HCT116 (cell line): Measurements from ENCODE around the gene DGCR8. TPM values are rescaled to one million over a fixed set of nuclear protein-coding genes. Genes with fewer than 3 reads are reported as not detected.

Experiments used
- ATAC-seq: fragments of 200-7000 bp; cut with Tn5 transposase; 2 replicates; pipeline ENCODE4 v1.9.1; 2020; ENCODE audit warnings: mild to moderate bottlenecking, moderate library complexity
- BruUV-seq: library from RNA; stranded (reverse); fragments of 400-500 nt; replicated peaks from 2 replicates; lab custom pipeline; 2021; lab: Mats Ljungman, UMichigan
- CTCF ChIA-PET: fragments of 300-600 bp; sonication (Branson Sonifier 250); formaldehyde crosslinking; loops from one replicate; lab custom pipeline; 2021; ENCODE audit warnings: antibody characterized with exemption; lab: Charles Lee
- POLR2A ChIA-PET: fragments of 300-600, 350-600 bp; sonication (Branson Sonifier 250); formaldehyde crosslinking; loops from one replicate; lab custom pipeline; 2021; ENCODE audit warnings: antibody characterized with exemption; lab: Charles Lee
- RAD21 ChIA-PET, 2 experiments: fragments of 300-600 bp; sonication (Branson Sonifier 250); formaldehyde crosslinking; loops; one replicate each; lab custom pipeline; 2023; ENCODE audit warnings: low total read pairs in 2 of 2; ENCODE audit not compliant: uncharacterized antibody in 2 of 2, unreplicated experiment in 2 of 2, low non-redundant PET in 1 of 2; lab: Charles Lee
- DNase-seq: peaks from one replicate; pipeline ENCODE4 v3.0.0-alpha.2; 2010; ENCODE audit warnings: low read depth, low spot score
- H2AFZ ChIP-seq: fragments of 200-600 bp; shearing (Covaris generic), sonication (generic); 2 replicates; pipeline ENCODE4 v1.6.1; 2017; ENCODE audit warnings: low read depth, mixed run types, mixed read lengths, antibody characterized with exemption, low read length; ENCODE audit not compliant: poor library complexity, severe bottlenecking
- H3K27ac ChIP-seq: 2 replicates; pipeline ENCODE4 v1.5.1; 2012; ENCODE audit warnings: low read depth, low read length
- H3K27me3 ChIP-seq: fragments of 200-600 bp; sonication (generic); 2 replicates; pipeline ENCODE4 v1.6.1; 2016; ENCODE audit warnings: mixed run types, low read length, mixed read lengths; ENCODE audit not compliant: insufficient read depth
- H3K36me3 ChIP-seq, 2 experiments: fragments of 200-500 bp in 1 of 2; fragments of 200-600 bp in 1 of 2; sonication (Bioruptor generic) in 1 of 2; sonication (generic) in 1 of 2; 2 replicates each; pipeline versions ENCODE4 v1.5.1 to v1.6.1; 2014 to 2016; ENCODE audit warnings: low read length in 2 of 2, inconsistent platforms in 1 of 2, mixed read lengths in 1 of 2, mixed run types in 1 of 2; ENCODE audit not compliant: insufficient read depth in 2 of 2, control insufficient read depth in 1 of 2
- H3K4me1 ChIP-seq, 2 experiments: fragments of 200-600 bp in 1 of 2; sonication (generic) in 1 of 2; 2 replicates each; pipeline versions ENCODE4 v1.5.1 to v1.6.1; 2012 to 2017; ENCODE audit warnings: low read length in 2 of 2, inconsistent platforms in 1 of 2, mild to moderate bottlenecking in 1 of 2, mixed read lengths in 1 of 2, mixed run types in 1 of 2, moderate library complexity in 1 of 2; ENCODE audit not compliant: insufficient read depth in 2 of 2, control insufficient read depth in 1 of 2
- H3K4me2 ChIP-seq: fragments of 200-600 bp; sonication (generic); 2 replicates; pipeline ENCODE4 v1.6.1; 2017; ENCODE audit warnings: mixed run types, low read length, mixed read lengths
- H3K4me3 ChIP-seq, 2 experiments: fragments of 200-600 bp in 1 of 2; sonication (generic) in 1 of 2; replicated peaks in 1 of 2; 2 replicates each; pipeline ENCODE4 v1.5.1; 2011 to 2016; ENCODE audit warnings: low read length in 2 of 2, control low read depth in 1 of 2, low read depth in 1 of 2, mild to moderate bottlenecking in 1 of 2, mixed read lengths in 1 of 2, mixed run types in 1 of 2
- H3K79me2 ChIP-seq: fragments of 200-600 bp; sonication (generic); 2 replicates; pipeline ENCODE4 v1.6.1; 2017; ENCODE audit warnings: mild to moderate bottlenecking, mixed run types, low read length, moderate library complexity, mixed read lengths; ENCODE audit not compliant: insufficient read depth
- H3K9ac ChIP-seq: fragments of 200-600 bp; sonication (generic); 2 replicates; pipeline ENCODE4 v1.6.1; 2016; ENCODE audit warnings: low read length, mixed read lengths
- H3K9me2 ChIP-seq: fragments of 200-600 bp; sonication (generic), shearing (Covaris generic); 2 replicates; pipeline ENCODE4 v1.6.1; 2017; ENCODE audit warnings: mixed run types, mild to moderate bottlenecking, moderate library complexity; ENCODE audit not compliant: insufficient read depth
- H3K9me3 ChIP-seq, 2 experiments: fragments of 200-500 bp in 1 of 2; fragments of 200-600 bp in 1 of 2; sonication (Bioruptor generic) in 1 of 2; sonication (generic) in 1 of 2; 2 replicates each; pipeline ENCODE4 v1.6.1; 2014 to 2017; ENCODE audit warnings: low read length in 2 of 2, mixed read lengths in 2 of 2, inconsistent platforms in 1 of 2, low read depth in 1 of 2, mild to moderate bottlenecking in 1 of 2, mixed run types in 1 of 2, moderate library complexity in 1 of 2; ENCODE audit not compliant: control insufficient read depth in 1 of 2, insufficient read depth in 1 of 2
- H4K20me1 ChIP-seq: fragments of 200-600 bp; sonication (generic), shearing (Covaris generic); 2 replicates; pipeline ENCODE4 v1.6.1; 2017; ENCODE audit warnings: mixed run types, mild to moderate bottlenecking, moderate library complexity; ENCODE audit not compliant: insufficient read depth
- CEBPB ChIP-seq: IDR thresholded peaks from 2 replicates; pipeline ENCODE4 v1.6.1; 2012; ENCODE audit warnings: low read depth
- CTCF ChIP-seq, 3 experiments: fragments of 200-600 bp in 1 of 3; sonication (generic) in 1 of 3; IDR thresholded peaks in 2 of 3; conservative IDR thresholded peaks in 1 of 3; 2 replicates each; pipeline ENCODE4 v1.5.1; 2012 to 2017; ENCODE audit warnings: low read depth in 2 of 3, low read length in 2 of 3, antibody characterized with exemption in 1 of 3, borderline replicate concordance in 1 of 3, control low read depth in 1 of 3, mild to moderate bottlenecking in 1 of 3, mixed read lengths in 1 of 3, mixed run types in 1 of 3, moderate library complexity in 1 of 3; ENCODE audit not compliant: insufficient read depth in 1 of 3
- EGR1 ChIP-seq: IDR thresholded peaks from 2 replicates; pipeline ENCODE4 v1.6.1; 2012; ENCODE audit warnings: low read depth
- EZH2 ChIP-seq: fragments of 200-600 bp; sonication (generic); IDR thresholded peaks from 2 replicates; pipeline ENCODE4 v1.6.1; 2017; ENCODE audit warnings: antibody characterized with exemption, mixed run types
- EZH2phosphoT487 ChIP-seq: fragments of 200-600 bp; IDR thresholded peaks from 2 replicates; pipeline ENCODE4 v1.6.1; 2018; ENCODE audit warnings: antibody characterized with exemption, borderline replicate concordance
- JUND ChIP-seq: IDR thresholded peaks from 2 replicates; pipeline ENCODE4 v1.6.1; 2012
- MAX ChIP-seq: IDR thresholded peaks from 2 replicates; pipeline ENCODE4 v1.6.1; 2012
- POLR2A ChIP-seq: IDR thresholded peaks from 2 replicates; pipeline ENCODE4 v1.7.0; 2011; ENCODE audit warnings: borderline replicate concordance; ENCODE audit not compliant: insufficient read depth, insufficient read length; ENCODE audit errors: extremely low read depth
- POLR2AphosphoS5 ChIP-seq: IDR thresholded peaks from 2 replicates; pipeline ENCODE4 v1.6.1; 2011; ENCODE audit warnings: mild to moderate bottlenecking, low read depth, low read length, moderate library complexity
- RAD21 ChIP-seq: IDR thresholded peaks from 2 replicates; pipeline ENCODE4 v1.6.1; 2012; ENCODE audit warnings: low read depth, mild to moderate bottlenecking
- REST ChIP-seq: IDR thresholded peaks from 2 replicates; pipeline ENCODE4 v1.6.1; 2012; ENCODE audit warnings: low read depth
- SRF ChIP-seq: IDR thresholded peaks from 2 replicates; pipeline ENCODE4 v1.6.1; 2012; ENCODE audit warnings: low read depth
- TCF7L2 ChIP-seq: IDR thresholded peaks from 2 replicates; pipeline ENCODE4 v1.7.0; 2011; ENCODE audit warnings: borderline replicate concordance, inconsistent platforms; ENCODE audit not compliant: insufficient read depth, insufficient read length; ENCODE audit errors: extremely low read depth
- YY1 ChIP-seq: IDR thresholded peaks from 2 replicates; pipeline ENCODE4 v1.6.1; 2011; ENCODE audit warnings: low read length, low read depth, moderate library complexity, mild to moderate bottlenecking; ENCODE audit not compliant: insufficient replicate concordance; ENCODE audit errors: extremely low read depth
- ZBTB33 ChIP-seq: IDR thresholded peaks from 2 replicates; pipeline ENCODE4 v1.6.1; 2011; ENCODE audit warnings: mild to moderate bottlenecking, low read length, moderate library complexity; ENCODE audit not compliant: insufficient replicate concordance; ENCODE audit errors: extremely low read depth
- ZFX ChIP-seq: fragments of 450-650 bp; IDR thresholded peaks from 2 replicates; pipeline ENCODE4 v1.6.1; 2017
- ZNF274 ChIP-seq: fragments of 200-500 bp; sonication (Bioruptor generic); IDR thresholded peaks from 2 replicates; pipeline ENCODE4 v1.6.1; 2014; ENCODE audit warnings: mild to moderate bottlenecking, low read depth, low read length, inconsistent platforms
- intact Hi-C: fragments of 100-400 bp; cut with micrococcal nuclease; formaldehyde crosslinking; loops from 2 replicates; pipeline ENCODE4 v1.10.0; 2022
- total RNA-seq: library from RNA; stranded (reverse); gene quantifications from one replicate; pipeline ENCODE4 v1.2.1, GENCODE V29; 2021; ENCODE audit not compliant: unreplicated experiment

Gene DGCR8
- total RNA-seq, 1 experiment from 2014 or later = 43.8 TPM

- Histone ChIP-seq H2AFZ (no peak overlapping the region), H3K36me3 (peaks cover 23 to 35% of the 10 kb centered on the region in 2 experiments; a peak in 3 of 4 replicates), H3K9me2 (no peaks in the 10 kb centered on the region), H3K79me2 (peaks cover 30% of the 10 kb centered on the region), H3K4me3 (no peak overlapping the region), H3K4me1 (peaks cover 8 to 16% of the 10 kb centered on the region in 2 experiments; a peak in 3 of 4 replicates)
- POLR2A ChIA-PET = no interaction called here
- DNase-seq = no peak
- TF ChIP-seq POLR2A (no peak), MAX (no peak), ZNF274 (no peak), EZH2phosphoT487 (no peak), REST (no peak), CTCF (IDR thresholded peaks at IDR 0.05 in 2 of 3, conservative IDR thresholded peaks at IDR 0.05 in 1 of 3; ENCODE audit: borderline replicate concordance in 1 of 3, insufficient read depth in 1 of 3, low read depth in 2 of 3, low read length in 2 of 3) (no peak), EGR1 (no peak), SRF (no peak), JUND (no peak), EZH2 (no peak), ZFX (no peak), ZBTB33 (no peak), RAD21 (no peak), POLR2AphosphoS5 (no peak), TCF7L2 (no peak), CEBPB (no peak), YY1 (no peak)
- TF ChIP-seq, all 23 proteins: peak for 0
- H3K9ac ChIP-seq = no peak overlapping the region
- intact Hi-C loops = no loop called here
- H3K9me3 ChIP-seq = no peaks in the 10 kb centered on the region
- H3K27me3 ChIP-seq = no peaks in the 10 kb centered on the region
- RAD21 ChIA-PET = no interaction called here
- CTCF ChIA-PET = no interaction called here
- ATAC-seq = no peak
- H4K20me1 ChIP-seq = no peaks in the 10 kb centered on the region
- 0 out of 2 replicates have a peak overlapping the region, but pooled peaks have one; percentile 22 for H3K27ac ChIP-seq
- H3K4me2 ChIP-seq = no peak overlapping the region
- BruUV-seq = no TSS peak
Measured at GRCh38 chr22:20127318-20127868, 47.4 kb downstream of the DGCR8 start.
